Cardiac septum (tissue), 1 donor: ENCODE measurements around the gene NCLN. TPM values are rescaled to one million over a fixed set of nuclear protein-coding genes. Genes with fewer than 3 reads are reported as not detected.
"Not testable (repeated sequence)": the region's sequence is repeated elsewhere in the genome, so short reads cannot be mapped to it uniquely, and the experiment has no call there.

Experiments
- DNase-seq: peaks from one replicate; pipeline ENCODE4 v3.0.0-alpha.2; 2020; ENCODE audit warnings: low spot score
- intact Hi-C: fragments of 100-400 bp; cut with DNase I; formaldehyde crosslinking; loops from one replicate; pipeline ENCODE4 v1.14.0; 2022
- total RNA-seq: library from RNA; stranded (reverse); fragmentation: NEBNext Ultra II Directional; extraction: Animal tissue kit (Norgen Biotek cat#: 25700); gene quantifications from one replicate; pipeline ENCODE4 v1.2.1, GENCODE V29; 2021
- donor health status: DM: no; HTN: no; CAD: no.

The NCLN gene
- total RNA-seq, 1 donor from 2014 or later, result 19.0 TPM

GRCh38 chr19:3178377-3178972 is 7.3 kb upstream of the NCLN start, which contains the start of gene S1PR4:
S1PR4 (plus strand) TSS chr19:3178769; CDS start chr19:3178793, 24 bp downstream.
- no peak for DNase-seq
- intact Hi-C loops, result no loop called here

GRCh38 chr19:3178973-3179738 is 6.6 kb upstream of the NCLN start:
- DNase-seq, result no peak
- intact Hi-C loops, result no loop called here

DNA sequence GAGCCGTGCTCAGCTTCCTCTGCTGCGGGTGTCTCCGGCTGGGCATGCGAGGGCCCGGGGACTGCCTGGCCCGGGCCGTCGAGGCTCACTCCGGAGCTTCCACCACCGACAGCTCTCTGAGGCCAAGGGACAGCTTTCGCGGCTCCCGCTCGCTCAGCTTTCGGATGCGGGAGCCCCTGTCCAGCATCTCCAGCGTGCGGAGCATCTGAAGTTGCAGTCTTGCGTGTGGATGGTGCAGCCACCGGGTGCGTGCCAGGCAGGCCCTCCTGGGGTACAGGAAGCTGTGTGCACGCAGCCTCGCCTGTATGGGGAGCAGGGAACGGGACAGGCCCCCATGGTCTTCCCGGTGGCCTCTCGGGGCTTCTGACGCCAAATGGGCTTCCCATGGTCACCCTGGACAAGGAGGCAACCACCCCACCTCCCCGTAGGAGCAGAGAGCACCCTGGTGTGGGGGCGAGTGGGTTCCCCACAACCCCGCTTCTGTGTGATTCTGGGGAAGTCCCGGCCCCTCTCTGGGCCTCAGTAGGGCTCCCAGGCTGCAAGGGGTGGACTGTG is 5.9 kb upstream of the NCLN start:
- no peak for DNase-seq
- intact Hi-C loops, result loop anchor here (10.0 kb wide), 1 partner anchor 255 kb away; no protein-coding TSS in a partner anchor

- intact Hi-C loops, result loop anchor here (10.0 kb wide), 1 partner anchor 251 kb away; no protein-coding TSS in a partner anchor
- DNase-seq, result no peak
These were observed 1.7 kb upstream of the NCLN start for GRCh38 chr19:3183721-3184641.

DNA sequence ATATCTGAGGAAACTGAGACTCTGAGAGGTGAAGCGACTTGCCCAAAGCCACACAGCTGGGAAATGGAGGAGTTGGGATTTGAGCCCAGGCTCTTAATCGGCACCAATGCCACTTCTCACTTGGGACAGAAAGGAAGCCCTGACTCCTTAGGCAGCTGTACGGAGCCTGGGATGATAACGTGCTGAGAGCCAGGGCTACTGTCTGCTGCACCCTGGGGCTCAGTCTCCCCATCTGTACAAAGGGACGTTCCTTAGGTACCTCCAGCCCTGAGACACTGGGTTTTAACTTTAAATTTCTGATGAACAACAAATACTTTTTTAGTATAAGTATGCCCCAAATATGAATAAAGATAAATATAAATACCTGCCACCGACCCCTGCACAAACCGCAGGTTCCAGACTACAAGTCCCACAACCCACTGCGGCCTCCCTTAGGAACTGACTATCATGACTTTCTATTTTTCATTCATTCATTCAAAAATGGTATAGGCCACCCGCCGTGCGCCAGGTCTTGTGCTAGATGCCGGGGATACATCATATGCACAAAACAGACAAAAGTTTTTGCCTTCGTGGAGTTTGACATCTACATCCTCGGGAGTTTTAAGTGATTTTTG is 776 bp upstream of the NCLN start:
- DNase-seq, result peak; percentile 86
- intact Hi-C loops, result loop anchor here (10.0 kb wide), 1 partner anchor 250 kb away; no protein-coding TSS in a partner anchor

DNA sequence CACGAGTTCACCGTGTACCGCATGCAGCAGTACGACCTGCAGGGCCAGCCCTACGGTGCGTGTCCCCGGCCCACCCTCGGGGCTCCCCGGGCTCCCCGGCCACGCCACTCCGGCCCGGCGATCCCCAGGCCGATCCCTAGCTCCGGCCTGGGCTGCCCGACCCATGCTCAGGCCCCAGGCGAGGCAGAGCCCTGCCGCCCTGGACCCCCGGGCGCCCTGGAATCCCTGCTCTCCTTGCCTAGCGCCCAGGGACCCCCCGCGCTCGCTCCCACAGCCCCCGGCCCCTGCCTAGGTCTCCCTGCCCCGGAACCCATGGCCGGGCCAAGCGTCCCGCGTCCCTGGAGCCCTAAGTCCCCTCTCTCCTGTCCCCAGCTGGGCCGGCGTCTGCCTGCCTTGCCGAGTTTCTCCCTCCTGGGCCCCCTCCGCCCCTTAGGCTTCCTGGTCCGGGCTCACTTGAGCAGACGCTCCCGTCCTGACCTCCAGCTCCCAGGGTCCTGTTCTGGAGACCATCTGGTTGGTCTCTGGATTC is 494 bp downstream of the NCLN start:
- intact Hi-C loops, result loop anchor here (10.0 kb wide), 1 partner anchor 249 kb away; no protein-coding TSS in a partner anchor
- no peak for DNase-seq

- DNase-seq, result no peak
- intact Hi-C loops, result loop anchor here (10.0 kb wide), 1 partner anchor 248 kb away; no protein-coding TSS in a partner anchor
These were observed 1.3 kb downstream of the NCLN start for GRCh38 chr19:3186891-3187661.

DNA sequence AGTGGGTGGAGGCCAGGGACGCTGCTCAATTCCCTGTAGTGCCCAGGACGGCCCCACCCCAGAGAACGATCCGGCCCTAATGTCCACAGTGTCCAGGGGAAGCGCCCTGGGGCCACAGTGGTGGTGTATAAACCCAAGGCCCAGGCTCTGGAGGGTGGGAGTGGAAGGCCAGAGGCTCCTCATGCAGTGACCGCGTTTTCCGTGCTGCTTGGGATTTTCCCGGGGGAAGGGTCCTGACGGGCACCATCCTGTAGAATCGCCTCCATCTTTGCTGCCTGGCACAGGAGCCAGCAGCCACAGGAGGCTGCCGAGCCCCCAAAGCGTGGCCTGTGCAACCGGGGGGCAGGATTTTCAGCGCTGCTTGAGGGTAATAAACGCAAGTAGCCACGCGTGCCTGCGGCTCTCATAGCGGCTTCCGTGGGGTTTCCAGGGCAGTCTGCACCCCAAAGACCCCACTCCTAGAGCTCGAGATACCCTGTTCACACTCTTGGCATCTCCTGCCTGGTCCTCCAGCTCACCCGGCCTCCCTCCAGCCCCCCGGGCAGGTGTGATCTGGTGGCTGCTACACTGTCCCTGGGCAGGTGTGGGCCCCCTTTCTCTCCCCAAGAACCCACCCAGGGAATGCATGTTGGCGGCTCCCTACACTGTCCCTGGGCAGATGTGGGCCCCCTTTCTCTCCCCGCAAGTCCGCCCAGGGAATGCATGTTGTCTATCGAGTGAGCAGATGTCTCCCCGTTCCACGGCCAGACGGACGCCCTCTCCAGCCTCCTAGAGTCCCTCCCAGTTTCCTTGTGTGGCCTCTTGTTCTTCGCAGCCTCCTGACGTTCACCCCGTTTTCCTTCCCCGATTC is 2.2 kb downstream of the NCLN start:
- no peak for DNase-seq
- intact Hi-C loops, result loop anchor here (10.0 kb wide), 1 partner anchor 247 kb away; no protein-coding TSS in a partner anchor

- DNase-seq, result peak; percentile 87
- intact Hi-C loops, result loop anchor here (10.0 kb wide), 1 partner anchor 246 kb away; no protein-coding TSS in a partner anchor
These were observed 3.2 kb downstream of the NCLN start for GRCh38 chr19:3188627-3189596.

GRCh38 chr19:3189702-3190469 is 4.2 kb downstream of the NCLN start:
- intact Hi-C loops, result loop anchor here (10.0 kb wide), 1 partner anchor 245 kb away; no protein-coding TSS in a partner anchor
- no peak for DNase-seq

- no peak for DNase-seq
- intact Hi-C loops, result no loop called here
These were observed 4.7 kb downstream of the NCLN start for GRCh38 chr19:3190470-3190770.

- DNase-seq, result no peak
- intact Hi-C loops, result no loop called here
These were observed 5.4 kb downstream of the NCLN start for GRCh38 chr19:3190921-3191805.

DNA sequence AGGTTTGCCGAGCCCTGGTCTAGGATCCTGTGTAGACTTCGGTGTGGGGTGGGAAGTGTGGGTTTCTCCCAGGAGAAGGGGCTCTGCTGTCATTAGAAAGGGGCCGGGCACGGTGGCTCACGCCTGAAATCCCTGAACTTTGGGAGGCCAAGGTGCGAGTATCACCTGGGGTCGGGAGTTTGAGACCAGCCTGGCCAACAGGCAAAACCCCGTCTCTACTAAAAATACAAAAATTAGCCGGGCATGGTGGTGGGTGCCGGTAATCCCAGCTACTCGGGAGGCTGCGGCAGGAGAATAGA is 6.0 kb downstream of the NCLN start:
- intact Hi-C loops, DNase-seq: not testable (repeated sequence)

GRCh38 chr19:3192228-3192635 is 6.5 kb downstream of the NCLN start:
- DNase-seq, result no peak

GRCh38 chr19:3192684-3193083 is 7.0 kb downstream of the NCLN start:
- no peak for DNase-seq

More at GRCh38 chr19:3192228-3192635, 6.5 kb downstream of the NCLN start:
- intact Hi-C loops, result no loop called here

More at GRCh38 chr19:3192684-3193083, 7.0 kb downstream of the NCLN start:
- intact Hi-C loops, result no loop called here
